GM21528 (cell line): ENCODE data around the gene CDHR2.
A peak's percentile ranks its signal among the peaks of the same experiment; 100 is the strongest.

ENCODE experiments used
- ATAC-seq: cut with Tn5 transposase; IDR thresholded peaks from one replicate; pipeline ENCODE4 v1.9.1; 2021; ENCODE audit warnings: mild to moderate bottlenecking, moderate library complexity; ENCODE audit not compliant: unreplicated experiment, low FRiP score

The CDHR2 gene

GRCh38 chr5:176529116-176529740 lies 19.9 kb upstream of the CDHR2 start:
- no peak for ATAC-seq

DNA sequence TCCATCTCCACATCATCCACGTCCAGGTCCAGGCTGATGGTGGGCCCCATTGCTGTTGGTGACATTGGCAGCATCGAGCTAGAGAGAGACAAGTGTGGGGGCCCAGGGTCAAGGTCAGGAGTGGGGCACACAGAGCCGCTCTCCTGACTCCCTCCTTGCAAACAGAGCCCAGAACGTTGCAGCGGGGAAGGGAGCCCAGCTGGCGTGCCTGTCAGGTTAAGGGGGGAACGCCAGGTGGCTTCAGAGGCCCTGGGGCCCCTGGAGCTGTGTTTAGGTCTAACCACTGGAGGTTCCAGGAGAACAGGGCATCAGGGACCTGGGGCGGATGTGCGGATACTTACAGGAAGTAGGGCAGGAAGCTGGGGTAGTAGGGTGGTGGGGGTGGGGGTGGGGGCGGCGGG lies 19.4 kb upstream of the CDHR2 start:
- no peak for ATAC-seq

DNA sequence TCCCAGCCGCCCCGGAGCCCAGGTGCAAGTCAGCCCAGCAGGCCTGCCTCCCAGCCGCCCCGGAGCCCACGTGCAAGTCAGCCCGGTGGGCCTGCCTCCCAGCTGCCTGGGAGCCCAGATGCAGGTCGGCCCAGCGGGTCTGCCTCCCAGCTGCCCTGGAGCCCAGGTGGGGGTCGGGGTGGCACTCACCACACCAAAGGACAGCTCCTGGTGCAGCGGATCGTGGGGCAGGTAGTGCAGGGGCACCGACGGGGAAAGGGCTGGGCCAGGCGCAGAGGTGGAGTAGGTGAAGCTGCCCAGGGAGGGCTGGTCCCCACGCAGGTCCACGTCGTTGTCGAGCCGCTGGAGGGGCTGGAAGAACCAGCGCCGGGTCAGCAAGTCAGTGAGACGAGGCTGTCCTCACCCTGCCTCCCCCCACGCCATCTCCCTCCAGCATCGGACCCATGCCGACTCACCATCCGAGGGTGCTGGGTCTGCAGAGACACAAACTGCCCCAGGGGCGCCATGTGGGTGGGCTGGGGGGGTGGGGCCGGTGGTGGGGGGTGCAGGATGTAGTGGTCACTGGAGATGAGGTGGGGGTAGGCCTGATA lies 18.7 kb upstream of the CDHR2 start:
- no peak for ATAC-seq

DNA sequence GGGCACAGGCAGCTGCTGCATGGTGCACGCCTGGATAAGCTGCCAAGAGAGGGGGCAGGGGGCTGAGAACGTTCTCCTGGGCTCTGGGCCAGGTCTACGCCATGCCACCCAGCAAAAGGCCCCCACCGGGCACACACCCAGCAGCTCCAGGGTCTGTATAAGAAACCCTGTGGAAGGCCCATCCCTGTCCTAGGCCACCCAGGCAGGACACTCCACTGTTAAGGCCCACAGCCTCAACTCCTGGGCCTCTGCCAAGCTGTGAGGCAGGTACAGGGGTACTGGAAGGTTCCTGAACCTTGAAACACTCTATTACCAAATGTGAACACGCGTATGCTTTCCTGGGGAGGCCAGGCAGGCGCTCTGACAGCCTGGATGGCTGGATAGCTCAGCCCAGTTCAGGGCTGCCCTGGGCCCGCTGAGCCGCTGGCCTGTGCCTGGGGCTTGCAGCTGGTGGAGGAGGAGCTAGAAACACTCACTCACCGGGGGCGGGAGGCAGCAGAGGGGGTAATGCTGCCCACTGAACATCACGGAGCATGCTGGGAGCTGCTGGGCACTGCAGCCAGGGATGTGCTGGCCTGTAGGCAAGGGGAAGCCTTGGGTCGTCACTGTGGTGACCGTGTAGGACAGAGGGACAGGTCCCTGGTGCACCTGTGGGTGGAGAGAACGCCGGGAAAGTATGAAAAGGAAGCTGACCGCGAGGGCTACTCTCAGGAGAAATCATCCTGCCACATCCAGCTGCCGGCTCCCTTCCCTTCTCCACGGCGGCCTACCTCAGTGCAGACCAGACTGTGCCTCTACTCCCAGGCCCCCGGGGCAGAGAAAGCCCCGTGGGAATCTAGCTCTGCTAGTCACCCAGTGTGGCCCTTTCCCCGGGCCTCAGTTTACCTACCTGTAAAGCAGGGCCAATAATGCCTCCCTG lies 17.9 kb upstream of the CDHR2 start:
- no peak for ATAC-seq

DNA sequence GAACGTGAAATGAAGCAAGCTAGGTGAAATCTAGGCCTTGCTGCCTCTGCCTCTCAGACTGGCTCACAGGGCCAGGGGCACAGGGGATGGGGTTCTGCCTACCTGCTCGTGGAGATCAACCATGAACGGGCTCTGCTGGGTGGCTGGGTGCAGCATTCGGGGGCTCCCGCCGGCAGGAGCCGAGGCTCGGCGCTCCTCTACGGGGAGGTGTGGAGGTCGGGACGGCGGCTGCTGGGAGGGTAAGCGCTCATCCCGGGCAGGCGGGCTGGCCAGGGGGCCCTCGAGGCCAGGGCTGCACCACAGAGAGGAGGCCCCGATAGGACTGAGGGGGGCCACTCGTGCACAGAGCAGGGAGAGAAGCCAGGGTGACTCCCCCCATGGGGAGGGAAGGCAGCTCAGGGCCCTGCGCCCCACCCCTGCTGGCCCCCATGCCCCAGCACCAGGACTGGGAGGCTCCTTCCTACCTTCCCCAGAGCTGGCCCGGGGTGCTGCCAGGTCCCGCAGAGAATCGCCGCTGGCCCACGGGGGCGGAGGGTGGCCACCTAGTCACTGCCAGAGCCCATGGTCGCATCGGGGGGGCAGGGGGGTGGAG lies 17.1 kb upstream of the CDHR2 start:
- ATAC-seq: no peak

GRCh38 chr5:176532795-176533194 lies 16.3 kb upstream of the CDHR2 start:
- ATAC-seq: no peak

GRCh38 chr5:176533390-176533789 lies 15.8 kb upstream of the CDHR2 start:
- no peak for ATAC-seq

- ATAC-seq: no peak
Observed at GRCh38 chr5:176533894-176534611, 15.1 kb upstream of the CDHR2 start.

DNA sequence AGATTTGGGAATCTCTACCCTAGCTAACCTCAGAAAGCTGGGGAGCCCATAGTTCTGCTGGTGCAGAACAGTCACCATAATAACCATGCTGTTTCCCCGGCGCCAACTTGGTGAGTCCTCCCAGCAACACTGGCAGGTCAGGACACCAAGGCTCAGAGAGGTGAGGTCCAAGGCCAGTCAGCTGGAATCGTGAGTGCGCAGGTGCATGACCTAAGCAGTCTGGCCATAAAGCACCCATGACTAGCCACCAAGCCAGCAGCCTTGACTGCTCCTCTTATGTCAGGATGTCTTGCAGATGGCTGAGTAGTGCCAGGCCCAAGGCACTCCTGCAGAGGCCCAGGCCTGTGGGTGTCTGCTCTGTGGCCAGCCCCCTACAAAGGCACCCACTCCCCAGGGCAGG lies 14.5 kb upstream of the CDHR2 start:
- ATAC-seq: no peak

DNA sequence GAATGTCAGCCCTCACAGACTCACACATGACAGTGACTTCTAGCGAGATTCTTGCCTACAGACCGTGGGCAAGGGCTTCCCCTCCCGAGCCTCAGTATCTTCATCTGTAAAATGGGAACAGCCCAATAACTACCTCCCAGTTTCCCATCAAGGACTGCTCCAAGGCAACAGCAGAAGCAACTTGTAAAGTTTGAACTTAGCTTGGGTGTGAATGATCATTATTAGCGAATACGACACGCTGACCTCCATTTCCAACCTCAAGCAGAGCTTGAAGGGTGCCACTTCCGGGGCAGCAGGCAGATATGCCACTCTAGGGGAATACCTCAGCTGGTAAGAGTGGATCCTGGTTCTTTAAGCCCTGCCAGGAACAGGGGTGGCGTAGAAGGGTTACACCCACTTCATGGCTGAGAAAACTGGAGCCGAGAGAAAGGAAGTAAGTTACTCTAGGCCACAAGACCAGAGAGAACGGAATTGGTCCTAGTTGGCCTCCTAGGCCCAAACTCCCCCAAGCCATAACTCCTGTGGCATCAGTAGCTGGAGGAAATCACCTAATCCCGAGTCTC lies 14.0 kb upstream of the CDHR2 start:
- ATAC-seq: no peak

DNA sequence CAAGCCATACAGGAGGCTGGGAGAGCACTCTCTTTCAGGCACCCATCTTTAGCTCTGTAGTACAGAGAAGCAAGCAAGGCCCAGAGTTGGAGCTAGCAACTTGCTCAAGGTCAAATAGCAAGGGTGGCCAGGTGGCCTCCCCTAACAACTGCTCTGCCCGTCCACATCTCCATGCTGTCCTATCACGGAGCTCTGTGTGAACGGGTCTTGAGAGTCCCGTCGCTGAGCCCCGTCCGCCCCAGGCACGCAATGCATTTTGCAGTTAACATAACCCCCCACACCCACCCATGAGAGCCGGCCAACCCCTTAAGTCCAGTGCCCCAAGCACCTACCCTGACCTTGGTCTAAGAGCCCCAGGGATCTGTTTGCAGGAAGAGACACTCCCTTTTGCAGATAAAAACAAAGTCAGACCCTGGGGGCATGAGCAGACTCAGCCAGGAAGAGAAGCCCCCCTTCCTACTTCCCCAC lies 13.4 kb upstream of the CDHR2 start:
- ATAC-seq: no peak

DNA sequence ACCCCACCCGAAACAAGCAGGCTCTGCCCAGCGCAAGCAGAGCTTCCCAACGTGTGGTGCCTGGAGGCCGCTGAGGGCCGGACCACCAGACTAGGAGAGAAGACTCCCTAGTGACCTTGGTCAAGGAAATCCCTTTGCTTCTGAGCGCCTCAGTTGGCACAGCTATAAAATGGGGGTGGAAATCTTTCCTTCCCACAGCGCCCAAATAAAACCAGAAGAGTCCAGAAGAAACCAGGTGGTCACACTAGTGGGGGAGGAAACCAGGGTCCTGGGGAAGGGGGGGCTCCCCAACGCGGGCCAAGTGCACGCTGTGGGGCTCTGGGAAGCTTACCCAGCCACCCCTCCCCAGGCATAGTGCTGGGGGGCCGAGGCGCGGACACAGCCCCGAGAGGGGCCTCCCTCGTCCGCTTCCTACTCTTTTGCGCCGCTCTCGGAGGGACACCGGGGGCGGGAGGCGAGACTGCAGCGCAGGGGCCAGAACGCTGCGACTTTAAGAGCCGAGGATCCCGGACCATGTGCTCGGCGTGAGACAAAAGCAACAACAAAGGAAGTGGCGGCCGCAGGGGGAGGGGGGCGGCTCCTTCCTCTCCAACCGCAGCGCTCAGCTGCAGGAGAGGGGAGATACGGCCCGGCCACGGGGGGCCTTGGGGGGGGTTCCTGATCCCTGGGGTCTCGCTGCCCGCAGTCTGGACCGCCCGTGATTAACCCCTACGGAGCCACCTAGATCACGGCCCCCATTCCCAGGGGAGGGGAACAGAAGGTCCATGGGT lies 12.8 kb upstream of the CDHR2 start:
- peak; percentile 26 for ATAC-seq

DNA sequence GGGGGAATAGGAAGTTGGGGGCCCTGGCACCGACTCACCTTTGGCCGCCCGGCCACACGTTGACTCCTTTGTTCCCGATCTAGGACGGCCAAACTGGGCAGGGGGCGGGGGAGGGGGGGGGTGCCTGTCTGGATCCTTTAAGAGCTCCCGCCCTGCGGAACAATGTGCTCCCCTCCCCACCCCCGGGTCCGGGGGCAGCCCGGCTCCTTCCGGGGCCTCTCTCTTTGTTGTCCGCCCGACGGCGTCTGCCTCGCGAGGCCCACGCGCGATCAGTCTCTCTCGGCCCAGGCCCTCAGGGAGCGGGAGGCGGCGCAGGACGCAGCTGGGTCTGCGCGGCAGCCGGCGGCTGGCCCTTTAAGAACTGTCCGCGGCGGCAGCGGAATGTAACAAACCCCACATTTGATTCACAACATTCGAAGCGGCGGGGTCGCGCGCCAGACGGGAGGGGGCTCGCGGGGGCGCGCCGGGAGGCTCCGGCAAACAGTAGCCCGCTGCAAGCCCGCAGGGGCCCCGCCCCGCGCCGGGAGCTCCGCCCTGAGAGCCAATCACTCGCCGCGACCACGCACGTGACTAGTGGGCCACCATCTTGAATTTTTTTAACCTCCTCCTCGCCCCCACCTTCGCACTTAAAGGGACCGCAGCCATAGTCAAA lies 12.1 kb upstream of the CDHR2 start, which contains the start of gene RNF44:
RNF44 (minus strand) TSS at position 501 of the 652 bp plus-strand sequence. CDS start 4,930 bp downstream, outside the sequence.
- ATAC-seq: peak; percentile 54

DNA sequence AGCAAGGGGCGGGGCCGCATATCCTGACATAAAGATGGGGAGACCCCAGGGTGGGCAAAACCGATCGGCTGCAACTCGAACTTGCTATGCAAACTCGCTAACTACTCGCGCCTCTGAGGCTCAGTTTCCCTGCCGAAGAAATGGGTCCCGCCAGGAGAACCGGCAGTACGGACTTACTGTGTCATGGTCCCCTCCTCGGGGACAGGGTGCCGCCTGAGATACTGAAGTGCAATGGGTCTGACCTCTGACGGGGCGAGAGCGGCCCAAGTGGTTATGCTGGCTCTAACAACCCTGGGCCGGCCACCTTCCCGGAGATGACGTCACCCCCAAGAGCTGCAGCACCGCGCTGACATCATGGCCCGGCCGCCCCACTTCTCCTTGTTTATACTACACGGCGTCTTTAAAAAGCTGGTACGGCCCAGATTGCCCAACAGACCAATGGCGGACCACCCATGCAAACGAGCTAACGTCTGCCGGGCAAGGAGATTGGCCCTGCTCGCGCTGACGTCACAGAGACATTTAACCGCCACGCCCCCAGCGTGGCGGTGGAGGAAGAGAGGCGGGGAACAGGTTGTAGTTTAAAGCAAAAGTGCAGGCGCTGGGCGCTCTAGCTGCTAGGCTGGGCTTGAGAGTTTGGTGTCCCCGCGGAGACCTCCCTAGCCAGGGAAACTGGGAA lies 11.4 kb upstream of the CDHR2 start:
- peak; percentile 65 for ATAC-seq

DNA sequence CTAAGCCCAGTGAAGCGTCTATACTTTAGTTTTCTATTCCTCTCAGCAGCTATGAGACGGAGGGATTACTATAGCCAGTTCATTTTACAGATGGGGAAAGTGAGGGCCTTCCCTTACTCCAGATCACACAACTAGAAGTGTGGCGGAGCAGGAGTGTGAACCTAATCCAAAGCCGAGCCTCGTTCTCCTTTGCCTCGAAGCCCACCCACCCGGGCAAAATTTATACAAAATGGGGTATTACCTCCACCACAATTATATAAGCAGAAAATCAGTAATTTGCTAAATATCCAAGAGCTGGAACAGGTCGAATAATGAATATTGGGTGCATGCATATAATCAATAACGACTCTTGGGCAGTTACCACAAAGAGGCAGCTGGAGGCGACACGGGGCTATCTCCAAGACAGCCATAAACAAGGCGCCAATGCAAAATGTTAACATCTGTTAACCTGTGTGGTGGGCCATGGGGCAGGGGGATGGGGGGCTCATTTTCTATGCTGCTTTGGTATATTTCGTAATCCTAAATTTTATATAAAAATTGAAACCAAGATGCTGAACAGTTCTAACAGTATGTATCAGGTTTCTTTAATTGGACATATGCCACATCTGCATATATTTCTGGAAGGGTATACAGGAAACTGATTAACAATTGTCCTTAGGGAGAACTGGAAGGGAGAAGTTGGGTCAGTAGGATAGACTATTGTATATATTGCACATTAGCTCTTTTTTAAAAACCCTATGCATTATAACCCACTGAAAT lies 10.7 kb upstream of the CDHR2 start:
- no peak for ATAC-seq

GRCh38 chr5:176538989-176539384 lies 10.2 kb upstream of the CDHR2 start:
- no peak for ATAC-seq

GRCh38 chr5:176540476-176540899 lies 8.7 kb upstream of the CDHR2 start:
- no peak for ATAC-seq
